ENCODE measurements around the gene RAB1A. TPM values are rescaled to one million over a fixed set of nuclear protein-coding genes. Genes with fewer than 3 reads are reported as not detected.

RAB1A gene
- total RNA-seq, 4 donors from 2014 or later = 57.8 to 118 (median 84.7) TPM

- peak in 2 of 3 donors; percentile 81 for DNase-seq
Observed at GRCh38 chr2:65070172-65070830, 59.6 kb downstream of the RAB1A start.

DNA sequence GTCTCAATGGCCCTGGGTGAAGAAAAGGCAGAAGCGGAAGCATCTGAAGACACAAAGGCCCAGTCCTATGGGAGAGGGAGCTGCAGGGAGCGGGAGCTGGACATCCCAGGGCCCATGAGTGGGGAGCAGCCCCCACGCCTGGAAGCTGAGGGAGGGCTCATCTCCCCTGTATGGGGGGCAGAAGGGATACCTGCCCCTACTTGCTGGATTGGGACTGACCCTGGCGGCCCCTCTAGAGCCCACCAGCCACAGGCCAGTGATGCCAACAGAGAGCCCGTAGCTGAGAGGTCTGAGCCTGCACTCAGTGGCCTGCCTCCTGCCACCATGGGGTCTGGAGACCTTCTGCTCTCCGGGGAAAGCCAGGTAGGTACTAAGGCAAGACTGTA lies 60.5 kb downstream of the RAB1A start:
- Histone ChIP-seq H3K27me3 (no peaks in the 10 kb centered on the region), H3K4me1 (peaks cover 0 to 28% (median 3%) of the 10 kb centered on the region in 4 donors), H3K4me3 (no peak overlapping the region), H3K9me3 (no peaks in the 10 kb centered on the region), H3K27ac (peak overlapping the region in 3 of 4 donors; percentile 15 to 80 (median 70)), H3K36me3 (peaks cover 0 to 41% (median 0%) of the 10 kb centered on the region in 3 donors)
- no peak for DNase-seq
- TF ChIP-seq, protein P1, sequence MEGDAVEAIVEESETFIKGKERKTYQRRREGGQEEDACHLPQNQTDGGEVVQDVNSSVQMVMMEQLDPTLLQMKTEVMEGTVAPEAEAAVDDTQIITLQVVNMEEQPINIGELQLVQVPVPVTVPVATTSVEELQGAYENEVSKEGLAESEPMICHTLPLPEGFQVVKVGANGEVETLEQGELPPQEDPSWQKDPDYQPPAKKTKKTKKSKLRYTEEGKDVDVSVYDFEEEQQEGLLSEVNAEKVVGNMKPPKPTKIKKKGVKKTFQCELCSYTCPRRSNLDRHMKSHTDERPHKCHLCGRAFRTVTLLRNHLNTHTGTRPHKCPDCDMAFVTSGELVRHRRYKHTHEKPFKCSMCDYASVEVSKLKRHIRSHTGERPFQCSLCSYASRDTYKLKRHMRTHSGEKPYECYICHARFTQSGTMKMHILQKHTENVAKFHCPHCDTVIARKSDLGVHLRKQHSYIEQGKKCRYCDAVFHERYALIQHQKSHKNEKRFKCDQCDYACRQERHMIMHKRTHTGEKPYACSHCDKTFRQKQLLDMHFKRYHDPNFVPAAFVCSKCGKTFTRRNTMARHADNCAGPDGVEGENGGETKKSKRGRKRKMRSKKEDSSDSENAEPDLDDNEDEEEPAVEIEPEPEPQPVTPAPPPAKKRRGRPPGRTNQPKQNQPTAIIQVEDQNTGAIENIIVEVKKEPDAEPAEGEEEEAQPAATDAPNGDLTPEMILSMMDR (IDR thresholded peaks at IDR 0.05) = no peak
- no peak for TF ChIP-seq POLR2A (IDR thresholded peaks at IDR 0.05)

More at GRCh38 chr2:65070172-65070830, 59.6 kb downstream of the RAB1A start:
- Histone ChIP-seq H3K4me1 (peaks cover 0 to 21% (median 3%) of the 10 kb centered on the region in 4 donors), H3K27ac (peak overlapping the region; percentile 15 to 80 (median 64)), H3K9me3 (no peaks in the 10 kb centered on the region), H3K27me3 (no peaks in the 10 kb centered on the region), H3K4me3 (no peak overlapping the region), H3K36me3 (peaks cover 0 to 41% (median 0%) of the 10 kb centered on the region in 3 donors)
- no peak for TF ChIP-seq POLR2A (IDR thresholded peaks at IDR 0.05)
- TF ChIP-seq, protein P1 (IDR thresholded peaks at IDR 0.05) = peak in 3 of 6 experiments; percentile 28 to 33 (median 28)

- no peaks in the 10 kb centered on the region for H3K27me3 ChIP-seq
- peaks cover 0 to 40% (median 3%) of the 10 kb centered on the region in 4 donors for H3K4me1 ChIP-seq
- TF ChIP-seq, protein P1 (IDR thresholded peaks at IDR 0.05) = no peak
- no peak for TF ChIP-seq POLR2A (IDR thresholded peaks at IDR 0.05)
- H3K9me3 ChIP-seq = no peaks in the 10 kb centered on the region
- no peak overlapping the region for H3K4me3 ChIP-seq
- H3K27ac ChIP-seq = peak overlapping the region in 1 of 4 donors; percentile 1
- H3K36me3 ChIP-seq = peaks cover 0 to 30% (median 0%) of the 10 kb centered on the region in 3 donors
- no peak for DNase-seq
Observed at GRCh38 chr2:65067806-65068553, 61.9 kb downstream of the RAB1A start.

- Histone ChIP-seq H3K27ac (peak overlapping the region; percentile 23 to 53 (median 40)), H3K4me3 (no peak overlapping the region), H3K27me3 (no peaks in the 10 kb centered on the region), H3K9me3 (no peaks in the 10 kb centered on the region), H3K4me1 (peaks cover 0 to 30% (median 0%) of the 10 kb centered on the region in 4 donors), H3K36me3 (peaks cover 0 to under 1% (median 0%) of the 10 kb centered on the region in 3 donors)
- TF ChIP-seq POLR2A (IDR thresholded peaks at IDR 0.05) = peak in 1 of 2 donors; percentile 22
- TF ChIP-seq, protein P1 (IDR thresholded peaks at IDR 0.05) = peak; percentile 46 to 96 (median 90)
- peak in 2 of 3 donors; percentile 59 to 75 for DNase-seq
Observed at GRCh38 chr2:65064728-65065552, 65.0 kb downstream of the RAB1A start.
